ENCODE results near the gene PCGF3.

The PCGF3 gene

GRCh38 chr4:793941-794621, 88.4 kb downstream of the PCGF3 start:
- H3K27ac ChIP-seq, result no peak overlapping the region
- no peak for TF ChIP-seq ZFX (IDR thresholded peaks at IDR 0.05; ENCODE audit: borderline replicate concordance)
- no peak for TF ChIP-seq CTCF (IDR thresholded peaks at IDR 0.05)

GRCh38 chr4:794900-795725, 89.5 kb downstream of the PCGF3 start:
- no peak overlapping the region for H3K27ac ChIP-seq
- TF ChIP-seq CTCF (IDR thresholded peaks at IDR 0.05), result no peak
- TF ChIP-seq ZFX (IDR thresholded peaks at IDR 0.05; ENCODE audit: borderline replicate concordance), result no peak

- TF ChIP-seq ZFX (IDR thresholded peaks at IDR 0.05; ENCODE audit: borderline replicate concordance) (no peak), CTCF (IDR thresholded peaks at IDR 0.05) (no peak)
- H3K27ac ChIP-seq, result no peak overlapping the region
Observed at GRCh38 chr4:795726-796119, 90.1 kb downstream of the PCGF3 start.

GRCh38 chr4:796206-796605, 90.6 kb downstream of the PCGF3 start:
- TF ChIP-seq CTCF (IDR thresholded peaks at IDR 0.05), result no peak
- TF ChIP-seq ZFX (IDR thresholded peaks at IDR 0.05; ENCODE audit: borderline replicate concordance), result no peak
- H3K27ac ChIP-seq, result no peak overlapping the region

- H3K27ac ChIP-seq, result 0 out of 2 replicates have a peak overlapping the region, but pooled peaks have one; percentile 8
- TF ChIP-seq ZFX (IDR thresholded peaks at IDR 0.05; ENCODE audit: borderline replicate concordance) (no peak), CTCF (IDR thresholded peaks at IDR 0.05) (no peak)
Observed at GRCh38 chr4:797066-797465, 91.4 kb downstream of the PCGF3 start.

- TF ChIP-seq CTCF (IDR thresholded peaks at IDR 0.05), result no peak
- no peak for TF ChIP-seq ZFX (IDR thresholded peaks at IDR 0.05; ENCODE audit: borderline replicate concordance)
- no peak overlapping the region for H3K27ac ChIP-seq
Observed at GRCh38 chr4:801436-802124, 95.9 kb downstream of the PCGF3 start.

Measured in 22Rv1 (cell line).